MM.1S (cell line): ENCODE results near the gene FOXP1.

Source experiments
- DNase-seq: peaks from one replicate; pipeline ENCODE4 v3.0.0-alpha.2; 2015
- H2AFZ ChIP-seq: fragments of 300-600 bp; sonication (generic); 2 replicates; pipeline ENCODE4 v1.6.0; 2016; ENCODE audit warnings: antibody characterized with exemption, low read length
- H3F3A ChIP-seq: fragments of 300-600 bp; sonication (generic); 2 replicates; pipeline ENCODE4 v1.6.1; 2016; ENCODE audit warnings: mild to moderate bottlenecking, antibody characterized with exemption, low read length, moderate library complexity, mixed read lengths; ENCODE audit not compliant: insufficient read depth
- H3K27ac ChIP-seq: fragments of 300-600 bp; sonication (generic); 2 replicates; pipeline ENCODE4 v1.5.1; 2016; ENCODE audit warnings: mild to moderate bottlenecking, low read length
- H3K27me3 ChIP-seq: fragments of 300-600 bp; sonication (generic); replicated peaks from 2 replicates; pipeline ENCODE4 v1.6.0; 2016; ENCODE audit warnings: low read length; ENCODE audit not compliant: insufficient read depth
- H3K36me3 ChIP-seq: fragments of 300-600 bp; sonication (generic); replicated peaks from 2 replicates; pipeline ENCODE4 v1.6.1; 2016; ENCODE audit warnings: mild to moderate bottlenecking, low read length, mixed read lengths; ENCODE audit not compliant: insufficient read depth
- H3K4me1 ChIP-seq: fragments of 300-600 bp; sonication (generic); 2 replicates; pipeline ENCODE4 v1.6.1; 2016; ENCODE audit warnings: low read length, mixed read lengths
- H3K4me2 ChIP-seq: fragments of 300-600 bp; sonication (generic); 2 replicates; pipeline ENCODE4 v1.6.0; 2016; ENCODE audit warnings: low read depth, low read length
- H3K4me3 ChIP-seq: fragments of 300-600 bp; sonication (generic); 2 replicates; pipeline ENCODE4 v1.5.1; 2016; ENCODE audit warnings: low read length, mixed read lengths
- H3K79me2 ChIP-seq: fragments of 300-600 bp; sonication (generic); 2 replicates; pipeline ENCODE4 v1.6.1; 2016; ENCODE audit warnings: mixed run types, low read length, mixed read lengths
- H3K9ac ChIP-seq: fragments of 300-600 bp; sonication (generic); 2 replicates; pipeline ENCODE4 v1.6.1; 2016; ENCODE audit warnings: low read length, mixed read lengths
- H3K9me2 ChIP-seq: fragments of 300-600 bp; sonication (generic); replicated peaks from 2 replicates; pipeline ENCODE4 v1.6.1; 2016; ENCODE audit warnings: mild to moderate bottlenecking, low read length, mixed read lengths; ENCODE audit not compliant: insufficient read depth
- H3K9me3 ChIP-seq: fragments of 300-600 bp; sonication (generic); replicated peaks from 2 replicates; pipeline ENCODE4 v1.6.1; 2016; ENCODE audit warnings: mild to moderate bottlenecking, low read length, mixed read lengths; ENCODE audit not compliant: insufficient read depth
- H4K20me1 ChIP-seq: fragments of 300-600 bp; sonication (generic); 2 replicates; pipeline ENCODE4 v1.6.1; 2016; ENCODE audit warnings: mild to moderate bottlenecking, low read length, moderate library complexity, mixed read lengths; ENCODE audit not compliant: insufficient read depth
- CTCF ChIP-seq: fragments of 300-600 bp; sonication (generic); IDR thresholded peaks from 2 replicates; pipeline ENCODE4 v1.5.1; 2016; ENCODE audit warnings: antibody characterized with exemption, low read length, mixed read lengths
- EZH2 ChIP-seq: fragments of 300-600 bp; sonication (generic); optimal IDR thresholded peaks from 2 replicates; pipeline ENCODE3; 2017; ENCODE audit warnings: low read depth, mild to moderate bottlenecking, antibody characterized with exemption, low read length, mixed read lengths
- EZH2phosphoT487 ChIP-seq: fragments of 300-600 bp; sonication (generic); IDR thresholded peaks from 2 replicates; pipeline ENCODE4 v1.6.1; 2018; ENCODE audit warnings: antibody characterized with exemption, low read length

The FOXP1 gene

DNA sequence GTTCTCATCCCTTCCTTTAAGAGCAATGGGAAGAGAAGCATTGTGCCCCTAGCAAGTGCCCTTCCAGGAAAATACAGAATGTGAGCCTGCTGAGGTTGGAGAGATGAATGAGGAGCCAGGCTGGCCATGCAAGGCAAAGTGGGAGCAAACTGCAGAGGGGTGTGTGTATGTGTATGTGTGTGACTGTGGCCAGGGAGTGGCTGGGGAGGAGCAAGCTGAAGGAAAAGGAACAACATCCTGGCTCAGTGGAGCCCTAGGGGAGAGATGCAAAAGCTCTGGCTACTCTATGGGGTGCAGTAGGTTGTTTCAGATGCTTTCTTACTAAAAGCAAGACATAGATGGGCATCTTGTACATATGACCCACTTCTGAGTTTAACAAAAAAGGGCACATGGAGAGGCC lies 20.6 kb downstream of the FOXP1 start:
- no peaks in the 10 kb centered on the region for H3K9me3 ChIP-seq
- H4K20me1 ChIP-seq = no peaks in the 10 kb centered on the region
- H3K4me1 ChIP-seq = peaks cover 19% of the 10 kb centered on the region
- H3K4me3 ChIP-seq = no peak overlapping the region
- no peaks in the 10 kb centered on the region for H3K9me2 ChIP-seq
- H2AFZ ChIP-seq = no peak overlapping the region
- H3F3A ChIP-seq = peaks cover 15% of the 10 kb centered on the region; the same call in 1 of the 2 replicates
- H3K79me2 ChIP-seq = no peaks in the 10 kb centered on the region
- H3K4me2 ChIP-seq = peak overlapping the region; percentile 53; the same call in 1 of the 2 replicates
- H3K9ac ChIP-seq = no peak overlapping the region
- H3K36me3 ChIP-seq = no peaks in the 10 kb centered on the region
- TF ChIP-seq CTCF (no peak), EZH2 (no peak), EZH2phosphoT487 (no peak)
- no peak for DNase-seq
- H3K27ac ChIP-seq = peak overlapping the region; percentile 66; the same call in 1 of the 2 replicates
- no peaks in the 10 kb centered on the region for H3K27me3 ChIP-seq

- no peaks in the 10 kb centered on the region for H3K9me3 ChIP-seq
- no peaks in the 10 kb centered on the region for H4K20me1 ChIP-seq
- H3K4me2 ChIP-seq = no peak overlapping the region
- no peak overlapping the region for H2AFZ ChIP-seq
- H3K4me3 ChIP-seq = no peak overlapping the region
- H3K27ac ChIP-seq = no peak overlapping the region
- no peak for DNase-seq
- peaks cover 15% of the 10 kb centered on the region; the same call in 1 of the 2 replicates for H3F3A ChIP-seq
- no peaks in the 10 kb centered on the region for H3K36me3 ChIP-seq
- TF ChIP-seq EZH2phosphoT487 (no peak), CTCF (no peak), EZH2 (no peak)
- no peaks in the 10 kb centered on the region for H3K27me3 ChIP-seq
- H3K79me2 ChIP-seq = no peaks in the 10 kb centered on the region
- H3K9me2 ChIP-seq = no peaks in the 10 kb centered on the region
- no peak overlapping the region for H3K9ac ChIP-seq
- H3K4me1 ChIP-seq = peaks cover 19% of the 10 kb centered on the region
Measured at GRCh38 chr3:71560665-71561064, 22.9 kb downstream of the FOXP1 start.

DNA sequence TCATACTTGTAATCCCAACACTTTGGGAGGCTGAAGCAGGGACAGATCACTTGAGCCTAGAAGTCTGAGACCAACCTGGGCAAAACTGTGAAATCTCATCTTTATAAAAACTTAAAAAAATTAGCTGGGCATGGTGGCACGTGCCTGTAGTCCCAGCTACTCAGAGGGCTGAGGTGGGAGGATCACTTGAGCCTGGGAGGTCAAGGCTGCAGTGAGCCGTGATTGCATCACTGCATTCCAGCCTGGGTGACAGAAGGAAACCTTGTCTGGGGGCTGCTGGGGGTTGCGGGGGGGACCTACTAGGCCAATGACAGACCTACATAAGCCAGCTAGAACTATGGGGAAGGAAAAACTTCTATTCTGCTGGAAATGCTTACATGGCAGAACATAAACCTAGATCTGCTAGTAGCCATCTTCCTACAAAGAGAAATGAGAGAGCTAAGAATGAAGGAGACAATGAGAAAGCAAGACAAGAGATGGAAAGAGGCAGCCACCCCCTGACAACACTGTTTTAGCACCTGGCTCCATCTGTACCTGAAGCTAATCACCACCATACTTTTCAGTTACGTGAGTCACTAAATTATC lies 23.9 kb downstream of the FOXP1 start:
- Histone ChIP-seq H3K36me3 (no peaks in the 10 kb centered on the region), H3K4me2 (no peak overlapping the region), H3K9me2 (no peaks in the 10 kb centered on the region), H3K79me2 (no peaks in the 10 kb centered on the region), H3F3A (peaks cover 15% of the 10 kb centered on the region; the same call in 1 of the 2 replicates), H3K9me3 (no peaks in the 10 kb centered on the region), H4K20me1 (no peaks in the 10 kb centered on the region), H3K27ac (no peak overlapping the region), H3K4me3 (no peak overlapping the region), H3K9ac (no peak overlapping the region), H2AFZ (no peak overlapping the region), H3K27me3 (no peaks in the 10 kb centered on the region), H3K4me1 (peaks cover 18% of the 10 kb centered on the region)
- no peak for DNase-seq
- TF ChIP-seq EZH2phosphoT487 (no peak), EZH2 (no peak)

- H3K27ac ChIP-seq = no peak overlapping the region
- TF ChIP-seq EZH2phosphoT487 (no peak), EZH2 (no peak)
- no peaks in the 10 kb centered on the region for H3K36me3 ChIP-seq
- H3K4me3 ChIP-seq = no peak overlapping the region
- H3K79me2 ChIP-seq = no peaks in the 10 kb centered on the region
- H4K20me1 ChIP-seq = no peaks in the 10 kb centered on the region
- H3K9me3 ChIP-seq = no peaks in the 10 kb centered on the region
- no peaks in the 10 kb centered on the region for H3K9me2 ChIP-seq
- peaks cover 12% of the 10 kb centered on the region for H3K4me1 ChIP-seq
- H3K9ac ChIP-seq = no peak overlapping the region
- no peak for DNase-seq
- H3F3A ChIP-seq = peaks cover 10% of the 10 kb centered on the region; the same call in 1 of the 2 replicates
- H3K27me3 ChIP-seq = no peaks in the 10 kb centered on the region
- H3K4me2 ChIP-seq = no peak overlapping the region
- no peak overlapping the region for H2AFZ ChIP-seq
Measured at GRCh38 chr3:71559021-71559420, 24.5 kb downstream of the FOXP1 start.
